IPS-18c (cell line): ENCODE data around the gene SNTB2.

ENCODE experiments used
- H3K4me3 ChIP-seq: 2 replicates; pipeline ENCODE4 v1.7.0; 2013; ENCODE audit warnings: low read depth, mild to moderate bottlenecking, low read length, moderate library complexity; ENCODE audit not compliant: insufficient read depth
- H3K9me3 ChIP-seq: one replicate; pipeline ENCODE4 v1.6.1; 2013; ENCODE audit warnings: mild to moderate bottlenecking, low read length, moderate library complexity; ENCODE audit not compliant: control insufficient read depth, insufficient read depth

Gene SNTB2

DNA sequence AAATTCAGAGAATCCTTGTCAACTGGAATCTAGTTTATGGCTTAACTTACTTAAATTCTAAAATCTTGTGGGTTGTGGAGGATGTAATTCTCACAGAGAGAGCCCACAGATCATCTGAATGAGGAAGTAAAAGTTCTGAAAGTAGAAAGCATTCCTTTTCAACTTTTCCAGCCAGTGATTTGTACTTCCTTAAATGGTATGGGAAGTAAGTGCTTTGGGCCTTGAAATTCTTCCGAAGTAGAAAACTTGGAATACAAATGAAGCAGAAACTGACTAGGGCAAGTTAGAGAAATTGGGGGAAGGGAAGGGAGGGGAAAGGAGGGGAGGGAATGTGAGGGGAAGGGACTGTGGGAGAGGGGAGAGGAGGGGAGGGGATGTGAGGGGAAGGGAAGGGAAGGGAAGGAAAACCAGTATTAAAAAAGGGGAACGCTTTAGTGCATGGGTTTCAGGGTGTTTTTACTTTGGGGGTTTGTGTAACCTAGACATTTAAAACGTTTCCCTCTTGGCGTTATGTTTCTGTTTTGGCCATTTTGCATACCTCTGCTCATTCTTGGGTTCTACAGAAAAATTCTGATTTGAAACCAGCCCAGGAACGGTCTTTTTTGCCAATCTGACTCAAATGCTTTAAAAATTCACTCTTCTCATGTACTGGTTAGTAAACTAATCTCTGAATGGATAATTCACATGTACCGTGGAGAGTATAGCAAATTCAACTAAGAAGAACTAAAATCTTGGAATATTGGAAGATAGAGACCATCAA lies 15.5 kb upstream of the SNTB2 start:
- Histone ChIP-seq H3K9me3 (no peaks in the 10 kb centered on the region), H3K4me3 (no peak overlapping the region)

DNA sequence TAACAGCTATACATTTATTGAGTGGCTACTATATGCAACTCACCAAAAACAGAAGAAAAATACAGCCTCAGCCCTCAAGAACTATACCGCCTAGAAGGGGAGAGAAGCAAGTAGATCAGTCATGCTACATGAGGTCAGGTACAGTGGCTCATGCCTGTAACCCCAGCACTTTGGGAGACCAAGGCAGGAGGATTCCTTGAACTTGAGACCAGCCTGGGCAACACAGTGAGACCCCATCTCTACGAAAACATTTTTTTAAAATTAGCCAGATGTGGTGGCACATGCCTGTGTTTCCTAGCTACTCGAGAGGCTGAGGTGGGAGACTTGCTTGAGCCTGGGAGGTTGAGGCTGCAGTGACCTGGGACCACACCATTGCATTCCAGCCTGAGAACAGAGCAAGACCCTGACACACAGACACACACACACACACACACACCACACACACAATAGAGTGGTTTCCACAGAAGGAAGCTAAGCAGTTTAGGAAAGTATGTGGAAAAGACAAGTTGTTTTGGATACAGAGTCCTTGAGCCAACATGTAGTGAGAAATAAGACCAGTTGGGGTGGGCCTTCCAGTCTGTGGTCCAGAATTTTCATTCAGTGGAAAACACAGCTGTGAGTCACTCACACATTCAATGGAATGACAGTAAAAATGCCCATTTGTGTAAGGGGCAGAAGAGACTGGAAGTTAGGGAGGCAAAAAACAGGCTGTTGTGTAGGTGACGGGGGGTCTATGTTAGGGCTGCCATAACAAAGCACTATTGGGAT lies 10.7 kb upstream of the SNTB2 start:
- no peaks in the 10 kb centered on the region for H3K9me3 ChIP-seq
- no peak overlapping the region for H3K4me3 ChIP-seq

DNA sequence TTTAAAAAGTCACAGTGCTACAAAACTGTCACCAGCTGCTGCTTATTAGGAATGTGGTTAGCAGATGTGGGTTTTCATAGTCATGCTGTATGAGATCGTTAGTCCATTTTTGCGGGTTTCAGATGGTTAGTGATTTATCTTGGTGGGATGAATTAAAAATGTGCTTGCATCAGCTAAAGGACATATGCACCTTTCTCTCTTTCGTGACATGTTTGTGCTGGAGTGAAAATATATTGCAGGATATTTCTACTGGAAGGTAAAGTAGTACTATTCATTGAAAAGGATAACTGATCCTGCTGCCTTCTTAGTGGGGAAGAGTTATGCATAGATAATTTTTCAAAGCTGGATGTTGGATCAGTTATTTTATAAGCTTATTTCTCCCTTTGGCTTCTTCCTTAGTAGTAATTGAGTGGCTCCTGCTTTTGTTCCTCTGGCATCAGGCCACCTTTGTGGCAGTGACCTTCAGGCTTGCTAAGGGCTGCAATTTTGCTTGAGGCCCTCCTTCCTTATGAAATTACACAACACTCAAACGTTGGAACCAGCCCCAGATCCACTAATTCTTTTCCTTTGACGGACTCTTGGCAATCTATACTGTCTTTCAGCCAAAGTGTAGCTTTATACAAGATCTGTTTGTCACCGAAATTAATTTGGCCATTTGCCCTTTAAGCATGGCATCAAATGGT lies 7.5 kb upstream of the SNTB2 start:
- H3K9me3 ChIP-seq: no peaks in the 10 kb centered on the region
- no peak overlapping the region for H3K4me3 ChIP-seq

GRCh38 chr16:69180011-69180338 lies 7.0 kb upstream of the SNTB2 start:
- Histone ChIP-seq H3K4me3 (no peak overlapping the region), H3K9me3 (no peaks in the 10 kb centered on the region)

- H3K4me3 ChIP-seq: no peak overlapping the region
- H3K9me3 ChIP-seq: no peaks in the 10 kb centered on the region
Observed at GRCh38 chr16:69182730-69183416, 4.1 kb upstream of the SNTB2 start.

- H3K4me3 ChIP-seq: peak overlapping the region; percentile 86
- H3K9me3 ChIP-seq: no peaks in the 10 kb centered on the region
Observed at GRCh38 chr16:69187446-69188235, 677 bp downstream of the SNTB2 start.

- Histone ChIP-seq H3K9me3 (no peaks in the 10 kb centered on the region), H3K4me3 (peak overlapping the region; percentile 86)
Observed at GRCh38 chr16:69188236-69188549, 1.2 kb downstream of the SNTB2 start.

DNA sequence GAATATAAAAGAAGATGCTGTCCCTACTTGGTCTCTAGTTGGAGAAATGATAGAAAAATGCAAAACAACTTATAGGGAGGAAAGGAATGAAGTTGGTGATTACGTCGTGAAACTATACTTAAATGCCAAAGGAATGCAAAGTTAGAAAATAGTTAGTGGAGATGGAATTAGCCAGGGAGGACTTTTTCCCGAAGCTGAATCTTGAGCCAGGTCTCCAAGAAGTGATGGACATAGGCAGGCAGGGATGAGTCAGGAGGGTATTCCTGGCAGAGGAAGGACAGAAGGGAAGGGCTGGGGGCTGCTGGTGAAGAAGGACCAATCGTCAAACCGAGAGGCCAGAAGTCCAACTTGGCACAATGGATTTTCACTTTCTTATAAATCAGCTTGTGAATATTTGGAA lies 1.8 kb downstream of the SNTB2 start:
- H3K9me3 ChIP-seq: no peaks in the 10 kb centered on the region
- H3K4me3 ChIP-seq: peak overlapping the region; percentile 86; the same call in 1 of the 2 replicates

DNA sequence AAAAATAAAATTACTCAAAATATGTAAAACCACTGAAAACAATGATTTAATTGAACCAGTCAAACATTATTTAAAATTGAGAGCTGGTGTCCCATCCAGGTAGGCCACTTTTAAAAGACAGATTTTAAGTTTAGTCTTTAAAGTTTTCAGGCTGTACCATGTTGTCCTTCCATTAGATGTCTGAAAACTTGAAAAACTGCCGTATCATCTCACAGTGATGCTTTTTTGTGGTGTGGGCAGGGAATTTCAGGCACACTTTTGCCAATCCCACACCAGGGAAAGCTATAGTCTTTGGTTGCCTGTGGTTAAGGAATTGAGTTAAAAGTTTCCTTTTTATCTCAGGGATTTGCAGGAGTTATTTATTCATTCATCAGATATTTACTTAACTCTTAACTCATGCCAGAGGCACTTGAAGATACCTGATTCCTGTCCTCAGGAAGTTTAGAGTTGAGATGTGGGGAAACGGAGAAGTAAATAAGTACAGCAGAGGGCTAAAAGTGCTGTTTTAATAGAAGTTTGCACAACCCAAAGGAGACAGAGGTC lies 3.2 kb downstream of the SNTB2 start:
- no peak overlapping the region for H3K4me3 ChIP-seq

DNA sequence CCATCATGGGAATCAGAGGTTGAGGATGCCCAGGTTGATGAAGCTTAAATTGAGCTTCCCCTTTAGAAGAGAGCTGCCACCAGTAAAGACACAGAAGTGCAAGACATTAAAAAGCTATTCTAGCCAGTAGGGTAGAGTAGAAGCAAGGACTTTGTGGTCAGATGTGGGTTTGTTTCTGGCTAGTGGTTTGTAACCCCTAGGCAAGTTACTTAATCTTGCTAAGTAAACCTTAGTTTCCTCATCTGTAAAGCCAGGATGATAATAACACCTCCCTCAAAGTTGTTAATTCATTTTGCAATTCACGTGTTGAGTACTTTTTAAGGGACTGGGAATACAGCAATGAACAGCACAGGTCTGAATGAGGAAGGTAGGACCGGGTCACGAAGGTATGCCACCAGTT lies 3.6 kb downstream of the SNTB2 start:
- H3K4me3 ChIP-seq: no peak overlapping the region

More for the DNA sequence above, 3.2 kb downstream of the SNTB2 start:
- no peaks in the 10 kb centered on the region for H3K9me3 ChIP-seq

GRCh38 chr16:69191136-69191535 lies 4.2 kb downstream of the SNTB2 start:
- no peaks in the 10 kb centered on the region for H3K9me3 ChIP-seq
- H3K4me3 ChIP-seq: no peak overlapping the region

More for the DNA sequence above, 3.6 kb downstream of the SNTB2 start:
- H3K9me3 ChIP-seq: no peaks in the 10 kb centered on the region

DNA sequence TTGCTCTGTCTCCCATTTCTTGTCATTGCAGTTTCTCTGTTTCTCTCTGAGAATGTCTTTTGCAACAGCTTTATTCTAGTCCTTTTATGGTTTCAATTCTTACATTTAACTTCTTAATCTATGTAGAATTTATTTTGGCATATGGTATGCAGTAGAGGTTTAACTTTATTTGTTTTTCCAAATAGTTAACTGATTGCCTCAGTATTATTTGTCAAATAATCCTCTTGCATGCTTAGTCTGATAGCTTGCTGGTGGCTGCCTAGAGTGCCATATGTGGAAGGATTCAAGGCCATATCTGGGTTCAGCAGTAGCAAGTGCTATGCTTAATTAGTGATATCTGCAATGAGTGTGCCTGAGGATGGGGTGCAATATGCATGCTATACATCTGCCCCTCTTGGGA lies 6.9 kb downstream of the SNTB2 start:
- Histone ChIP-seq H3K9me3 (no peaks in the 10 kb centered on the region), H3K4me3 (no peak overlapping the region)

GRCh38 chr16:69194488-69194887 lies 7.5 kb downstream of the SNTB2 start:
- no peaks in the 10 kb centered on the region for H3K9me3 ChIP-seq
- no peak overlapping the region for H3K4me3 ChIP-seq

DNA sequence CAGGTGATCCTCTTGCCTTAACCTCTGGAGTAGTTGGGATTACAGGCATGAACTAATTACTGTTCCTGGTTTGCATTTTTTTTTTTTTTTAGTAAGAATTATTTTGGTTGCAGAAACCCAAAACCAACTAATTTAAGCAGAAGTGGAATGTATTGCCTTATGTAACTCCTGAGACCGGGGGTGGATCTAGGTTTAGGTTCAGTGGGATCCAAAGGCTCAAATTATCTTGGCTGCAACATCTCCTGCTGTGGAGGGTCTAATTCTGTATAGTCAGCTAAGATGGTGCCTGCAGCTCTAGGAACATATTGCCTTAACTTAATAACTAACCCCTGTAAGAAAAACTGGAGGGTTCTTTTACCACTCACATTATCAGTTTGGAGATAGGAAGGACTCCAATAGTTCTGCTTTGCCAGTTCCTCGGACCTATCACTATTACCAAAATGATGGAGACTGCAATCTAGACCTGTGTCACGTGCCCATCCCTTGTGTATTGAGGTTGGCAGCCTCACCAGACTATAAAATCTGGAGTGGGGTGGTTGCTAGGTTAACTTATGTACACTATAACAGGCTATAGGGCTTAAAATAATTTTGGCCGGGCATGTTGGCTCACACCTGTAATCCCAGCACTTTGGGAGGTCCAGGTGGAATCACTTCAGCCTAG lies 8.5 kb downstream of the SNTB2 start:
- H3K9me3 ChIP-seq: no peaks in the 10 kb centered on the region
- no peak overlapping the region for H3K4me3 ChIP-seq

- Histone ChIP-seq H3K4me3 (no peak overlapping the region), H3K9me3 (no peaks in the 10 kb centered on the region)
Observed at GRCh38 chr16:69197573-69197972, 10.6 kb downstream of the SNTB2 start.

- Histone ChIP-seq H3K9me3 (no peaks in the 10 kb centered on the region), H3K4me3 (no peak overlapping the region)
Observed at GRCh38 chr16:69199382-69199781, 12.4 kb downstream of the SNTB2 start.
